Fibroblast of mammary gland (primary cell): ENCODE results near the gene KRT222.

Source experiments
- DNase-seq: peaks from one replicate; pipeline ENCODE4 v3.0.0-alpha.2; 2010; ENCODE audit warnings: low read depth
- H3K4me3 ChIP-seq: 2 replicates; pipeline ENCODE4 v1.5.1; 2011; ENCODE audit warnings: low read depth, mild to moderate bottlenecking, low read length, moderate library complexity; ENCODE audit not compliant: control insufficient read depth
- TF ChIP-seq, protein P1 (sequence below): conservative IDR thresholded peaks from 2 replicates; pipeline ENCODE4 v1.5.1; 2011; ENCODE audit warnings: low read depth, low read length, inconsistent platforms; ENCODE audit not compliant: control insufficient read depth, insufficient read depth

The KRT222 gene

GRCh38 chr17:40606548-40607353 is 58.2 kb downstream of the KRT222 start:
- TF ChIP-seq, protein P1, sequence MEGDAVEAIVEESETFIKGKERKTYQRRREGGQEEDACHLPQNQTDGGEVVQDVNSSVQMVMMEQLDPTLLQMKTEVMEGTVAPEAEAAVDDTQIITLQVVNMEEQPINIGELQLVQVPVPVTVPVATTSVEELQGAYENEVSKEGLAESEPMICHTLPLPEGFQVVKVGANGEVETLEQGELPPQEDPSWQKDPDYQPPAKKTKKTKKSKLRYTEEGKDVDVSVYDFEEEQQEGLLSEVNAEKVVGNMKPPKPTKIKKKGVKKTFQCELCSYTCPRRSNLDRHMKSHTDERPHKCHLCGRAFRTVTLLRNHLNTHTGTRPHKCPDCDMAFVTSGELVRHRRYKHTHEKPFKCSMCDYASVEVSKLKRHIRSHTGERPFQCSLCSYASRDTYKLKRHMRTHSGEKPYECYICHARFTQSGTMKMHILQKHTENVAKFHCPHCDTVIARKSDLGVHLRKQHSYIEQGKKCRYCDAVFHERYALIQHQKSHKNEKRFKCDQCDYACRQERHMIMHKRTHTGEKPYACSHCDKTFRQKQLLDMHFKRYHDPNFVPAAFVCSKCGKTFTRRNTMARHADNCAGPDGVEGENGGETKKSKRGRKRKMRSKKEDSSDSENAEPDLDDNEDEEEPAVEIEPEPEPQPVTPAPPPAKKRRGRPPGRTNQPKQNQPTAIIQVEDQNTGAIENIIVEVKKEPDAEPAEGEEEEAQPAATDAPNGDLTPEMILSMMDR = no peak
- DNase-seq = no peak
- H3K4me3 ChIP-seq = no peak overlapping the region

DNA sequence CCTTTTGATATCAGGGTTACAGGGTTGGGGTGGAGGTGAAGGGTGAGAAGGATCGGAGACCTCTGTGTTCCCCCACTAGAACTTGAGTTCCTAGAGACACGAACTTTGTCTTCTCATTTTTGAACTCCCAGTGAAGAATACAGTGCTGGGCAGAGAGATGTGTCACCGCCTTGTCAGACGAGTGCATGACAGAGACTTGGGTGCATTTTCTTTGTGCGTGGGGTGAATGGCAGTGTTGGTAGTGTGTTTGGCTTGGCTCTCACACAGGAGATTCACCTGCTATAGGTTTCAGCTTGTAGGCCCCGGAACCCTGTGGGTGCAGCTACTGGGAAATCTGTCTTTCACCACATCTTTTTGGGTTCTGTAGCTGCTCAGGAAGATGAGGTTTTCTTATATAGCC is 59.7 kb downstream of the KRT222 start:
- H3K4me3 ChIP-seq = no peak overlapping the region
- TF ChIP-seq, protein P1 = no peak
- no peak for DNase-seq
